GM12878 (cell line): Measurements from ENCODE around the gene ARID3B. TPM values are rescaled to one million over a fixed set of nuclear protein-coding genes. Genes with fewer than 3 reads are reported as not detected.

ENCODE experiments used
- ATAC-seq: fragments of 200-7000 bp; cut with Tn5 transposase; 3 replicates; pipeline ENCODE4 v1.9.1; 2020; ENCODE audit warnings: mild to moderate bottlenecking, moderate library complexity
- BruUV-seq: library from RNA; stranded (reverse); fragments of 400-500 nt; replicated peaks from 2 replicates; lab custom pipeline; 2021; lab: Mats Ljungman, UMichigan
- CTCF ChIA-PET: fragments of 300-600 bp; sonication (Branson Sonifier 250); formaldehyde crosslinking; extraction: SDS; loops from one replicate; lab custom pipeline; 2021; ENCODE audit warnings: inconsistent platforms; lab: Yijun Ruan, JAX
- POLR2A ChIA-PET: fragments of 350-600 bp; formaldehyde crosslinking; extraction: SDS; loops from one replicate; lab custom pipeline; 2021; ENCODE audit warnings: inconsistent platforms; lab: Charles Lee
- RAD21 ChIA-PET: fragments of 300-600 bp; sonication (Branson Sonifier 250); formaldehyde crosslinking; loops from one replicate; lab custom pipeline; 2023; ENCODE audit warnings: antibody characterized with exemption; ENCODE audit not compliant: unreplicated experiment; lab: Charles Lee
- SMC1A ChIA-PET: fragments of 300-600 bp; sonication (Branson Sonifier 250); formaldehyde crosslinking; loops from one replicate; lab custom pipeline; 2023; ENCODE audit not compliant: unreplicated experiment, uncharacterized antibody; lab: Charles Lee
- DNase-seq: peaks from one replicate; pipeline ENCODE4 v3.0.0-alpha.2; 2011; ENCODE audit warnings: low read depth, low spot score
- FAIRE-seq: peaks from 3 replicates; lab custom pipeline; 2011; peaks lifted over from hg19 to GRCh38; lab: Jason Lieb, UNC
- H2AFZ ChIP-seq: 2 replicates; pipeline ENCODE4 v1.6.0; 2011; ENCODE audit warnings: low read depth, low read length, control low read depth; ENCODE audit not compliant: control insufficient read depth
- H3K27ac ChIP-seq: 2 replicates; pipeline ENCODE4 v1.5.1; 2011; ENCODE audit warnings: control low read depth; ENCODE audit not compliant: control insufficient read depth, insufficient read depth
- H3K27me3 ChIP-seq, 2 experiments: replicated peaks in 1 of 2; 2 replicates each; pipeline versions ENCODE4 v1.6.0 to v1.6.1; 2011; ENCODE audit warnings: low read length in 1 of 2; ENCODE audit not compliant: control insufficient read depth in 2 of 2, insufficient read depth in 2 of 2
- H3K36me3 ChIP-seq, 2 experiments: 2 replicates each; pipeline ENCODE4 v1.5.1; 2011; ENCODE audit warnings: low read length in 1 of 2; ENCODE audit not compliant: control insufficient read depth in 2 of 2, insufficient read depth in 2 of 2
- H3K4me1 ChIP-seq: 2 replicates; pipeline ENCODE4 v1.6.1; 2011; ENCODE audit warnings: mild to moderate bottlenecking, low read length, moderate library complexity, mixed read lengths; ENCODE audit not compliant: control insufficient read depth, insufficient read depth
- H3K4me2 ChIP-seq: 2 replicates; pipeline ENCODE4 v1.6.0; 2011; ENCODE audit warnings: control low read depth; ENCODE audit not compliant: control insufficient read depth, insufficient read depth
- H3K4me3 ChIP-seq: fragments of 200-600 bp; sonication (generic); 2 replicates; pipeline ENCODE4 v1.5.1; 2016
- H3K79me2 ChIP-seq: 2 replicates; pipeline ENCODE4 v1.6.0; 2011; ENCODE audit warnings: low read length; ENCODE audit not compliant: control insufficient read depth, insufficient read depth
- H3K9ac ChIP-seq: 2 replicates; pipeline ENCODE4 v1.8.0; 2011; ENCODE audit warnings: low read length, control low read depth, mixed read lengths; ENCODE audit not compliant: control insufficient read depth, insufficient read depth
- H3K9me3 ChIP-seq: replicated peaks from 3 replicates; pipeline ENCODE4 v1.5.1; 2011; ENCODE audit warnings: mild to moderate bottlenecking, low read length; ENCODE audit not compliant: control insufficient read depth, insufficient read depth
- H4K20me1 ChIP-seq: 2 replicates; pipeline ENCODE4 v1.6.0; 2011; ENCODE audit not compliant: control insufficient read depth, insufficient read depth
- CREB1 ChIP-seq: IDR thresholded peaks from 2 replicates; pipeline ENCODE4 v1.6.1; 2012; ENCODE audit warnings: low read depth, mild to moderate bottlenecking, inconsistent platforms
- FOS ChIP-seq: IDR thresholded peaks from 3 replicates; pipeline ENCODE4 v1.6.1; 2011; ENCODE audit warnings: borderline replicate concordance; ENCODE audit not compliant: insufficient read length; ENCODE audit errors: extremely low read depth
- HDGF ChIP-seq: fragments of 450-650 bp; IDR thresholded peaks from 2 replicates; pipeline ENCODE4 v1.6.1; 2016; ENCODE audit warnings: antibody characterized with exemption
- IKZF1 ChIP-seq: fragments of 450-650 bp; conservative IDR thresholded peaks from 2 replicates; pipeline ENCODE4 v1.6.1; 2017; ENCODE audit warnings: antibody characterized with exemption, mild to moderate bottlenecking
- IKZF2 ChIP-seq, 2 experiments: fragments of 450-650 bp; IDR thresholded peaks; 2 replicates each; pipeline ENCODE4 v1.6.1; 2017; ENCODE audit warnings: mild to moderate bottlenecking in 2 of 2, moderate library complexity in 2 of 2
- KAT2A ChIP-seq: conservative IDR thresholded peaks from 2 replicates; pipeline ENCODE4 v1.6.1; 2011; ENCODE audit warnings: low read depth, low read length; ENCODE audit not compliant: control insufficient read depth
- NR2C1 ChIP-seq: fragments of 450-650 bp; IDR thresholded peaks from 2 replicates; pipeline ENCODE4 v1.6.1; 2017; ENCODE audit warnings: antibody characterized with exemption, mild to moderate bottlenecking, moderate library complexity
- RAD51 ChIP-seq: fragments of 450-650 bp; IDR thresholded peaks from 2 replicates; pipeline ENCODE4 v1.6.1; 2016; ENCODE audit warnings: moderate library complexity, mild to moderate bottlenecking, inconsistent platforms
- SMAD5 ChIP-seq: IDR thresholded peaks from 2 replicates; pipeline ENCODE4 v1.6.1; 2016; ENCODE audit warnings: antibody characterized with exemption, low read depth
- YBX1 ChIP-seq: fragments of 450-650 bp; IDR thresholded peaks from 2 replicates; pipeline ENCODE4 v1.6.1; 2016; ENCODE audit warnings: antibody characterized with exemption
- ZBED1 ChIP-seq: IDR thresholded peaks from 2 replicates; pipeline ENCODE4 v1.6.1; 2016; ENCODE audit warnings: borderline replicate concordance
- ZSCAN29 ChIP-seq: fragments of 450-650 bp; IDR thresholded peaks from 2 replicates; pipeline ENCODE4 v1.6.1; 2017; ENCODE audit warnings: mild to moderate bottlenecking, moderate library complexity
- WGBS: methylation state at CpG from one replicate; pipeline ENCODE4 v1.1.6; 2016; ENCODE audit warnings: low lambda C conversion rate; ENCODE audit not compliant: insufficient replicate concordance, insufficient coverage; ENCODE audit errors: missing lambda C conversion rate; 5-methylcytosine and 5-hydroxymethylcytosine counted together
- in situ Hi-C: fragments of 300-500 bp; cut with MboI; formaldehyde crosslinking; loops from 9 replicates; pipeline ENCODE4 v1.14.3; 2018; ENCODE audit warnings: mixed read lengths
- intact Hi-C: fragments of 100-400 bp; cut with micrococcal nuclease; formaldehyde crosslinking; loops from one replicate; pipeline ENCODE4 v1.14.2; 2022; ENCODE audit not compliant: unreplicated experiment
- polyA plus RNA-seq, 11 experiments: library from polyadenylated mRNA; depleted of rRNA in 4 of 11; unstranded in 6 of 11; stranded (reverse) in 5 of 11; fragments of >200 nt; fragmentation: Nextera tagmentation in 4 of 11; fragmentation: Illumina TruSeq in 1 of 11; extraction: Ambion mirVana in 4 of 11; extraction: Trizol in 1 of 11; gene quantifications; 1 replicate in 1 of 11; 2 replicates in 10 of 11; pipeline versions ENCODE4 v1.2.1 to v1.2.3, GENCODE V29; 2011 to 2016; ENCODE audit warnings: inconsistent platforms in 2 of 11, missing spikeins in 2 of 11, low read depth in 1 of 11
- total RNA-seq, 4 experiments: library from RNA; depleted of rRNA in 3 of 4; stranded (reverse); fragments of >200 nt in 3 of 4; fragmentation: Illumina TruSeq in 1 of 4; extraction: Trizol in 1 of 4; gene quantifications; 2 replicates each; pipeline versions ENCODE4 v1.2.1 to v1.2.3, GENCODE V29; 2013 to 2021
- TF ChIP-seq, protein P1 (sequence below): IDR thresholded peaks from 2 replicates; pipeline ENCODE4 v1.6.1; 2011; ENCODE audit warnings: low read depth, mild to moderate bottlenecking, low read length, moderate library complexity, borderline replicate concordance; ENCODE audit errors: extremely low read depth
- TF ChIP-seq, protein P2 (sequence below): fragments of 150-350 bp; IDR thresholded peaks from 2 replicates; pipeline ENCODE4 v1.6.1; 2014; ENCODE audit warnings: mild to moderate bottlenecking, low read depth, low read length

The ARID3B gene
- total and polyA plus RNA-seq, 10 of the 15 experiments (the other 5 are each of a cell fraction or from before 2014, with no cell fraction given), result 1.1 to 33.4 (median 24.0) TPM

DNA sequence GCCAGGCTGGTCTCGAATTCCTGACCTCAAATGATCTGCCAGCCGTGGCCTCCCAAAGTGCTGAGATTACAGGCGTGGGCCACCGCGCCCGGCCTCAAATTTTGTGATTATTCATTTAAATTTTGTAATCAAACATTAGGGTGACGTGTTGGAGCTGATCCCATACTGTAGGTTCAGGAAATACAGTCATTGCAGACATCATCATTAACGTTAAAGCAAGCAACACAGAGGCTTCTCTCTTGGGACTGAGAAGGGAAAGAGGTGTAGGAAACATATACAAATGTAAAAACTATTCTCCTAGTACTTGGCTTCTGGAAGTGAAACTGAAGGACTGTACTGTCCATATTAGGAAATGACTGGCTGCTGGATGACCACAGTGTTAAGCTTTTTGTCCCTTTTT is 11.1 kb upstream of the ARID3B start:
- ChIA-PET RAD21 (interaction anchor here (0.7 kb wide), 1 partner anchor 362 kb away, joined by 3 read pairs; no protein-coding TSS in a partner anchor), CTCF (interaction anchor here (1.1 to 2.4 kb wide), 2 partner anchors 17 to 28 kb away, joined by 3 to 5 read pairs; no protein-coding TSS in a partner anchor), POLR2A (interaction anchor here (1.0 to 1.1 kb wide), 2 partner anchors 10 to 16 kb away, joined by 4 to 5 read pairs; partner anchors contain the start of gene ARID3B), SMC1A (interaction anchor here (1.8 kb wide), 1 partner anchor 10 kb away, joined by 10 read pairs; the partner anchor contains the start of gene ARID3B)
- FAIRE-seq, result peak; percentile 27
- Histone ChIP-seq H3K27me3 (no peaks in the 10 kb centered on the region), H3K36me3 (no peaks in the 10 kb centered on the region), H4K20me1 (no peaks in the 10 kb centered on the region), H2AFZ (no peak overlapping the region), H3K27ac (no peak overlapping the region), H3K9ac (no peak overlapping the region), H3K4me3 (no peak overlapping the region), H3K4me2 (no peak overlapping the region), H3K79me2 (no peaks in the 10 kb centered on the region), H3K4me1 (no peaks in the 10 kb centered on the region), H3K9me3 (no peaks in the 10 kb centered on the region)
- no peak for DNase-seq
- in situ Hi-C loops, result no loop called here
- no TSS peak for BruUV-seq
- intact Hi-C loops, result no loop called here
- ATAC-seq, result peak; percentile 48
- TF ChIP-seq IKZF2 (IDR thresholded peaks at IDR 0.05), result peak in 1 of 2 experiments; percentile 19; a peak in 1 of 4 replicates
- TF ChIP-seq IKZF1, result 0 out of 2 replicates have a peak, but pooled peaks have one; percentile 22
- TF ChIP-seq RAD51, result no peak
- no peak for TF ChIP-seq FOS
- WGBS, result 71% methylated on average over 8 of the region's 8 CpGs

DNA sequence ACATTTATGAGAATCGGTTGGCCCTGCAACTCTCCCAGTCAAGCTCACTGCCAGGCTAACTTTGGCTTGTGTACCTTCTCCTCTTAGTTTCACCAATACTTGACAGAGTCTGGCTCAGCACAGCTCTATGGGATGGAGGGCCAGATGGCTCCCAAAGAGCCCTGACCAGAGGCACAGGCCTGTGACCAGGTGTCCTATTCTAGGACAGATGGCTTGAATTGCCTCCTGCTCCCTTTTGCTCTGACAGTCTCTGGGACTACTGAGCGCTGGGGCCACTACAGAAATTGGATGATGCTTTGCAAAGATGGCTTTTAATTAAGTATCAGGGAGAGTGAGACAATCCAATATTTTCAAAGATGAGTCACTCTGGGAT is 10.3 kb upstream of the ARID3B start:
- ChIA-PET RAD21 (no interaction called here), SMC1A (interaction anchor here (1.8 kb wide), 1 partner anchor 10 kb away, joined by 10 read pairs; the partner anchor contains the start of gene ARID3B), CTCF (interaction anchor here (2.4 kb wide), 1 partner anchor 18 kb away, joined by 5 read pairs; no protein-coding TSS in a partner anchor), POLR2A (interaction anchor here (1.0 to 1.1 kb wide), 2 partner anchors 10 to 15 kb away, joined by 4 to 5 read pairs; partner anchors contain the start of gene ARID3B)
- no peaks in the 10 kb centered on the region for H3K27me3 ChIP-seq
- ATAC-seq (peak; percentile 16; the same call in 2 of the 3 replicates), DNase-seq (no peak), FAIRE-seq (no peak)
- in situ Hi-C loops (no loop called here), intact Hi-C loops (no loop called here)
- no peak overlapping the region for H2AFZ ChIP-seq
- H3K36me3 ChIP-seq, result no peaks in the 10 kb centered on the region
- H3K9ac ChIP-seq, result no peak overlapping the region
- no peak overlapping the region for H3K4me2 ChIP-seq
- no peaks in the 10 kb centered on the region for H3K9me3 ChIP-seq
- 92% methylated on average over 2 of the region's 2 CpGs for WGBS
- no peak overlapping the region for H3K4me3 ChIP-seq
- no peaks in the 10 kb centered on the region for H3K79me2 ChIP-seq
- no peaks in the 10 kb centered on the region for H4K20me1 ChIP-seq
- no TSS peak for BruUV-seq
- peaks cover 4% of the 10 kb centered on the region; the same call in 1 of the 2 replicates for H3K4me1 ChIP-seq
- no peak overlapping the region for H3K27ac ChIP-seq
- no peak for TF ChIP-seq IKZF1
- no peak for TF ChIP-seq RAD51
- TF ChIP-seq SMAD5, result no peak
- TF ChIP-seq, protein P1, sequence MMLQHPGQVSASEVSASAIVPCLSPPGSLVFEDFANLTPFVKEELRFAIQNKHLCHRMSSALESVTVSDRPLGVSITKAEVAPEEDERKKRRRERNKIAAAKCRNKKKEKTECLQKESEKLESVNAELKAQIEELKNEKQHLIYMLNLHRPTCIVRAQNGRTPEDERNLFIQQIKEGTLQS, result no peak
- no peak for TF ChIP-seq KAT2A
- TF ChIP-seq YBX1, result no peak
- TF ChIP-seq, protein P2, sequence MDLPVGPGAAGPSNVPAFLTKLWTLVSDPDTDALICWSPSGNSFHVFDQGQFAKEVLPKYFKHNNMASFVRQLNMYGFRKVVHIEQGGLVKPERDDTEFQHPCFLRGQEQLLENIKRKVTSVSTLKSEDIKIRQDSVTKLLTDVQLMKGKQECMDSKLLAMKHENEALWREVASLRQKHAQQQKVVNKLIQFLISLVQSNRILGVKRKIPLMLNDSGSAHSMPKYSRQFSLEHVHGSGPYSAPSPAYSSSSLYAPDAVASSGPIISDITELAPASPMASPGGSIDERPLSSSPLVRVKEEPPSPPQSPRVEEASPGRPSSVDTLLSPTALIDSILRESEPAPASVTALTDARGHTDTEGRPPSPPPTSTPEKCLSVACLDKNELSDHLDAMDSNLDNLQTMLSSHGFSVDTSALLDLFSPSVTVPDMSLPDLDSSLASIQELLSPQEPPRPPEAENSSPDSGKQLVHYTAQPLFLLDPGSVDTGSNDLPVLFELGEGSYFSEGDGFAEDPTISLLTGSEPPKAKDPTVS, result no peak
- no peak for TF ChIP-seq NR2C1
- TF ChIP-seq ZSCAN29, result no peak
- TF ChIP-seq ZBED1, result no peak
- no peak for TF ChIP-seq HDGF
- no peak for TF ChIP-seq CREB1
